DOHH2 (cell line): ENCODE data around the gene RUNX2.

Source experiments
- H3F3A ChIP-seq: fragments of 200-600 bp; sonication (generic), shearing (Covaris generic); 2 replicates; pipeline ENCODE4 v1.6.0; 2016; ENCODE audit warnings: antibody characterized with exemption, mild to moderate bottlenecking; ENCODE audit not compliant: control insufficient read depth, insufficient read depth
- H3K27ac ChIP-seq: fragments of 200-600 bp; sonication (generic); 2 replicates; pipeline ENCODE4 v1.5.1; 2014; ENCODE audit warnings: low read depth, mild to moderate bottlenecking, low read length, moderate library complexity
- H3K27me3 ChIP-seq: fragments of 200-600 bp; sonication (generic); 2 replicates; pipeline ENCODE4 v1.6.1; 2014; ENCODE audit warnings: mild to moderate bottlenecking, low read length, mixed read lengths; ENCODE audit not compliant: control insufficient read depth
- H3K36me3 ChIP-seq: fragments of 200-600 bp; sonication (generic); 2 replicates; pipeline ENCODE4 v1.6.1; 2014; ENCODE audit warnings: mild to moderate bottlenecking, low read length, moderate library complexity, mixed read lengths; ENCODE audit not compliant: control insufficient read depth
- H3K4me1 ChIP-seq: fragments of 200-600 bp; sonication (generic); 2 replicates; pipeline ENCODE4 v1.6.1; 2014; ENCODE audit warnings: mild to moderate bottlenecking, low read length, mixed read lengths; ENCODE audit not compliant: control insufficient read depth
- H3K4me2 ChIP-seq: fragments of 200-600 bp; sonication (generic); 2 replicates; pipeline ENCODE4 v1.6.0; 2014; ENCODE audit warnings: mild to moderate bottlenecking, low read length, moderate library complexity
- H3K4me3 ChIP-seq: fragments of 200-600 bp; sonication (generic); 2 replicates; pipeline ENCODE4 v1.5.1; 2014; ENCODE audit warnings: mild to moderate bottlenecking, low read length, mixed read lengths
- H3K79me2 ChIP-seq: fragments of 200-600 bp; sonication (generic); 2 replicates; pipeline ENCODE4 v1.6.1; 2014; ENCODE audit warnings: mild to moderate bottlenecking, low read length, mixed read lengths; ENCODE audit not compliant: control insufficient read depth
- H3K9me2 ChIP-seq: fragments of 200-600 bp; sonication (generic); replicated peaks from 2 replicates; pipeline ENCODE4 v1.6.1; 2014; ENCODE audit warnings: mild to moderate bottlenecking, low read length, mixed read lengths; ENCODE audit not compliant: control insufficient read depth
- H3K9me3 ChIP-seq: fragments of 200-600 bp; sonication (generic); 2 replicates; pipeline ENCODE4 v1.6.1; 2014; ENCODE audit warnings: antibody characterized with exemption, low read length, mixed read lengths; ENCODE audit not compliant: control insufficient read depth, insufficient read depth
- H4K20me1 ChIP-seq: fragments of 200-600 bp; sonication (generic); 2 replicates; pipeline ENCODE4 v1.6.0; 2014; ENCODE audit warnings: low read depth, mild to moderate bottlenecking, antibody characterized with exemption, low read length, moderate library complexity; ENCODE audit not compliant: control insufficient read depth, insufficient read depth
- CTCF ChIP-seq: fragments of 200-600 bp; sonication (generic); IDR thresholded peaks from one replicate; pipeline ENCODE4 v1.5.1; 2014; ENCODE audit warnings: antibody characterized with exemption, mild to moderate bottlenecking, low read depth, low read length; ENCODE audit not compliant: poor library complexity, severe bottlenecking
- EZH2phosphoT487 ChIP-seq: fragments of 200-600 bp; sonication (generic); IDR thresholded peaks from 2 replicates; pipeline ENCODE4 v1.6.1; 2017; ENCODE audit warnings: borderline replicate concordance, mild to moderate bottlenecking, antibody characterized with exemption, low read length, moderate library complexity, mixed read lengths

Gene RUNX2

DNA sequence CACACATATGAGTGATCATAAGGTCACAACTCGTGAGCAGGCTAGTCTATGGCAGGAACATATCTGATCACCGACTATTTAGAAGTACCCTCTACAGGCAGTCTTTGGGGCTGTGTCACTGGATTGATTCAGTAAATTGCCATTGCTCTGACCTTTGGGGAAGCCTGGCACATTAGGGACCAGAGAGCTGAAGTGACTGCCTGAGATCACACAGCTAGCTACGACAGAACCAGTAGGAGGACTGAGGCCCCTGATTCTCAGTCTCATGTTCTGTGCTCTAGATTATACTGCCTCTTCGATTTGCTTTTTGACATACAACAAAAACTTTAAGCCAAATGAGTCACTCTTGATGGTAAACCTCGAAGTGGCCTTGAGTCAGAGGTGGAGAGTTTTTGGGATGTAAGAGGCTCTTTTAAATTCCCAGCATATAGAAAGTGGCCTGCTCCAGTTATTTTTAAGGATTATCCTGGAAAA lies 297.1 kb downstream of the RUNX2 start:
- no peaks in the 10 kb centered on the region for H3F3A ChIP-seq
- no peaks in the 10 kb centered on the region for H3K9me2 ChIP-seq
- H3K4me2 ChIP-seq: no peak overlapping the region
- no peaks in the 10 kb centered on the region for H3K27me3 ChIP-seq
- H3K4me3 ChIP-seq: no peak overlapping the region
- no peaks in the 10 kb centered on the region for H3K9me3 ChIP-seq
- H3K4me1 ChIP-seq: peaks cover 5% of the 10 kb centered on the region
- H3K36me3 ChIP-seq: no peaks in the 10 kb centered on the region
- no peaks in the 10 kb centered on the region for H3K79me2 ChIP-seq
- no peaks in the 10 kb centered on the region for H4K20me1 ChIP-seq
- TF ChIP-seq CTCF (no peak), EZH2phosphoT487 (no peak)
- no peak overlapping the region for H3K27ac ChIP-seq

GRCh38 chr6:45626087-45626891 lies 298.2 kb downstream of the RUNX2 start:
- H3K4me2 ChIP-seq: no peak overlapping the region
- no peaks in the 10 kb centered on the region for H3K9me2 ChIP-seq
- H3K4me3 ChIP-seq: no peak overlapping the region
- no peak overlapping the region for H3K27ac ChIP-seq
- no peaks in the 10 kb centered on the region for H3K4me1 ChIP-seq
- no peak for TF ChIP-seq EZH2phosphoT487
- no peak for TF ChIP-seq CTCF
- no peaks in the 10 kb centered on the region for H3F3A ChIP-seq
- H3K36me3 ChIP-seq: no peaks in the 10 kb centered on the region
- H3K27me3 ChIP-seq: no peaks in the 10 kb centered on the region
- H4K20me1 ChIP-seq: no peaks in the 10 kb centered on the region
- no peaks in the 10 kb centered on the region for H3K9me3 ChIP-seq
- H3K79me2 ChIP-seq: no peaks in the 10 kb centered on the region

GRCh38 chr6:45630314-45630713 lies 302.2 kb downstream of the RUNX2 start:
- Histone ChIP-seq H3K4me1 (no peaks in the 10 kb centered on the region), H3F3A (no peaks in the 10 kb centered on the region), H3K9me3 (no peaks in the 10 kb centered on the region), H3K27ac (no peak overlapping the region), H3K4me3 (no peak overlapping the region), H3K36me3 (no peaks in the 10 kb centered on the region), H4K20me1 (no peaks in the 10 kb centered on the region), H3K79me2 (no peaks in the 10 kb centered on the region), H3K9me2 (no peaks in the 10 kb centered on the region), H3K27me3 (no peaks in the 10 kb centered on the region), H3K4me2 (no peak overlapping the region)
- no peak for TF ChIP-seq CTCF
- TF ChIP-seq EZH2phosphoT487: no peak
